GM18508 (cell line): ENCODE results near the gene NF1.

ENCODE experiments used
- ATAC-seq: cut with Tn5 transposase; IDR thresholded peaks from one replicate; pipeline ENCODE4 v1.9.1; 2021; ENCODE audit warnings: moderate number of reproducible peaks; ENCODE audit not compliant: insufficient read depth, unreplicated experiment

Gene NF1

GRCh38 chr17:31392002-31392855, 297.5 kb downstream of the NF1 start:
- no peak for ATAC-seq

- ATAC-seq: no peak
Observed at GRCh38 chr17:31392856-31393748, 298.3 kb downstream of the NF1 start.

- no peak for ATAC-seq
Observed at GRCh38 chr17:31393749-31394146, 299.0 kb downstream of the NF1 start.

- ATAC-seq: no peak
Observed at GRCh38 chr17:31394544-31394943, 299.8 kb downstream of the NF1 start.

GRCh38 chr17:31397256-31397939, 302.6 kb downstream of the NF1 start:
- no peak for ATAC-seq

GRCh38 chr17:31398381-31399311, 303.9 kb downstream of the NF1 start:
- ATAC-seq: no peak

- no peak for ATAC-seq
Observed at GRCh38 chr17:31400481-31400950, 305.7 kb downstream of the NF1 start.

GRCh38 chr17:31401456-31402254, 306.9 kb downstream of the NF1 start:
- no peak for ATAC-seq

GRCh38 chr17:31404028-31404949, 309.5 kb downstream of the NF1 start:
- ATAC-seq: no peak

- no peak for ATAC-seq
Observed at GRCh38 chr17:31405890-31406371, 311.2 kb downstream of the NF1 start.

GRCh38 chr17:31408586-31408985, 313.8 kb downstream of the NF1 start:
- ATAC-seq: no peak

GRCh38 chr17:31411707-31412285, 317.0 kb downstream of the NF1 start:
- no peak for ATAC-seq

GRCh38 chr17:31412511-31412910, 317.7 kb downstream of the NF1 start:
- no peak for ATAC-seq

- ATAC-seq: no peak
Observed at GRCh38 chr17:31413081-31413799, 318.5 kb downstream of the NF1 start.

GRCh38 chr17:31413874-31414549, 319.2 kb downstream of the NF1 start:
- no peak for ATAC-seq

GRCh38 chr17:31414550-31414918, 319.8 kb downstream of the NF1 start:
- ATAC-seq: no peak
